ENCODE data around the gene DCAF11. TPM values are rescaled to one million over a fixed set of nuclear protein-coding genes. Genes with fewer than 3 reads are reported as not detected.

DCAF11 gene
- total RNA-seq, 1 donor from 2014 or later: 64.9 TPM

DNA sequence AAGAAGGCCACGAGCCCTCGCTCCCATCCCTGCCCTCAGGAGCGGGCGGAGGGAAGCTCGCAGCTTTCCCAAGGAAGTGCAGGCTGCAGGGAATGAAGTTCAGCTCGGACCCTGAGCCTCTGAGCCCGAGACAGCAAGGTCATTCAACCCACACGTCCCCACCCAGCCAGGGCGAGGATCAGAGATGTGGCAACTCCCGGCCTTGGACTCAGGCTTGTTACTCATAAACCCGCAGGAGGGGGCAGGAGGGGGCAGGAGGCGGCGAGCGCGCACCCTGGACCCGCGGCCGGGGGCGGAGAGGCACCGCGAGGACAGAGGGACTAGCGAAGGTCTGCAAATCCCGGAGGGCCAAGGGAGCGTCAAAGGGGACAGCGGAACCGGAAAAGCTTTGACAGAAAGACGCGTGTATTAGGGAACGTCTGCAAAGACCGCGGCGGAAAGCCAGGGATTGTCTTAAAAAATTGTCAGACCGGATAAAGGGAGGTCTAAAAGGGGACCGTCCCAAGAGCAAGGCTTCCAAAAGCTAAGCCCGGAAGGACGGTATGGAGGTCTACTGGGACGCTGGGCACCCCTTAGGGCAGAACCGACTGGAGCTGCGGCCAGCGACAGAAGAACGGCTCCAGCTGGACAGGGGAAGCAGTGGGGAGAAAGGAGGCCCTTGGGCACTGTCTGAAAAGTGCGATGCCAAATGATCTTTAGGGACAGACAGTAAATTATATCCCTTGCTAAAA lies 611 bp upstream of the DCAF11 start:
- Histone ChIP-seq H3K27me3 (ENCODE audit: low read depth) (no peaks in the 10 kb centered on the region), H3K4me3 (peak overlapping the region; percentile 77), H3K27ac (peak overlapping the region; percentile 97), H3K4me1 (peaks cover 34% of the 10 kb centered on the region), H3K36me3 (peaks cover 25% of the 10 kb centered on the region), H3K9me3 (no peaks in the 10 kb centered on the region)
- intact Hi-C loops (cut with DNase I): no loop called here
- TF ChIP-seq, protein P1, sequence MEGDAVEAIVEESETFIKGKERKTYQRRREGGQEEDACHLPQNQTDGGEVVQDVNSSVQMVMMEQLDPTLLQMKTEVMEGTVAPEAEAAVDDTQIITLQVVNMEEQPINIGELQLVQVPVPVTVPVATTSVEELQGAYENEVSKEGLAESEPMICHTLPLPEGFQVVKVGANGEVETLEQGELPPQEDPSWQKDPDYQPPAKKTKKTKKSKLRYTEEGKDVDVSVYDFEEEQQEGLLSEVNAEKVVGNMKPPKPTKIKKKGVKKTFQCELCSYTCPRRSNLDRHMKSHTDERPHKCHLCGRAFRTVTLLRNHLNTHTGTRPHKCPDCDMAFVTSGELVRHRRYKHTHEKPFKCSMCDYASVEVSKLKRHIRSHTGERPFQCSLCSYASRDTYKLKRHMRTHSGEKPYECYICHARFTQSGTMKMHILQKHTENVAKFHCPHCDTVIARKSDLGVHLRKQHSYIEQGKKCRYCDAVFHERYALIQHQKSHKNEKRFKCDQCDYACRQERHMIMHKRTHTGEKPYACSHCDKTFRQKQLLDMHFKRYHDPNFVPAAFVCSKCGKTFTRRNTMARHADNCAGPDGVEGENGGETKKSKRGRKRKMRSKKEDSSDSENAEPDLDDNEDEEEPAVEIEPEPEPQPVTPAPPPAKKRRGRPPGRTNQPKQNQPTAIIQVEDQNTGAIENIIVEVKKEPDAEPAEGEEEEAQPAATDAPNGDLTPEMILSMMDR (IDR thresholded peaks at IDR 0.05): no peak
- peak; percentile 67 to 72 for ATAC-seq
- DNase-seq: peak; percentile 91

DNA sequence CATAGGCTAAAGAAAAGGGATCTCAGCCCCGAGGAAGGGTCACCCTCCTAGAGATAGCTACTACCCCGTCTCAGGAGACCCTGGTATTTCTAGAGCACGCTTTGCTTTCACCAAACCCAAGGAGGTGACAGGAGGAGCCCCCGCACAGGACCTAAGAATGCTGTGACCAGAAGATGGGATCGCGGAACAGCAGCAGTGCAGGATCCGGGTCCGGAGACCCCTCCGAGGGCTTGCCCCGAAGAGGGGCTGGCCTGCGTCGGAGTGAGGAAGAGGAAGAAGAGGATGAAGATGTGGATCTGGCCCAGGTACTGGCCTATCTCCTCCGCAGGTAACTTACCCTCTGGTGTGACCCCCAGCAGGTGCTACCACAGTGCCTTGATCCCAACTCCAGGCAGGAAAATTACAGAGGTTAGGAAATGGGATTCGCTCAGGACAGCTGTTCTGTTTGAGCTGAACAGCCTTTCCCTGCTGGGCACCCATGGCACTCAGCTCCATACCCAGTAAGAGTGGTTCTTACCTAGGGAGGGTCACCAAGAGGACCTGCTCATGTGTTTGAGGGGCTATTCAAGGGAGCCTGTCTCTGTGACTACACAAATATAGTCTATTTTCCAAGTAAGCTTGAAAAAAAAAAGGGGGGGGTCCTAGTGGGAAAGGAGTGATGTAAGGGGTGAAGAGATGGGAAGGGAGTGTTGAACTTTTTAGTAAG lies 998 bp downstream of the DCAF11 start:
- Histone ChIP-seq H3K4me1 (peaks cover 25% of the 10 kb centered on the region), H3K36me3 (peaks cover 41% of the 10 kb centered on the region), H3K27ac (peak overlapping the region; percentile 97), H3K9me3 (no peaks in the 10 kb centered on the region), H3K4me3 (peak overlapping the region; percentile 77), H3K27me3 (ENCODE audit: low read depth) (no peaks in the 10 kb centered on the region)
- TF ChIP-seq, protein P1 (IDR thresholded peaks at IDR 0.05): no peak
- intact Hi-C loops (cut with DNase I): no loop called here
- no peak for DNase-seq
- ATAC-seq: no peak

DNA sequence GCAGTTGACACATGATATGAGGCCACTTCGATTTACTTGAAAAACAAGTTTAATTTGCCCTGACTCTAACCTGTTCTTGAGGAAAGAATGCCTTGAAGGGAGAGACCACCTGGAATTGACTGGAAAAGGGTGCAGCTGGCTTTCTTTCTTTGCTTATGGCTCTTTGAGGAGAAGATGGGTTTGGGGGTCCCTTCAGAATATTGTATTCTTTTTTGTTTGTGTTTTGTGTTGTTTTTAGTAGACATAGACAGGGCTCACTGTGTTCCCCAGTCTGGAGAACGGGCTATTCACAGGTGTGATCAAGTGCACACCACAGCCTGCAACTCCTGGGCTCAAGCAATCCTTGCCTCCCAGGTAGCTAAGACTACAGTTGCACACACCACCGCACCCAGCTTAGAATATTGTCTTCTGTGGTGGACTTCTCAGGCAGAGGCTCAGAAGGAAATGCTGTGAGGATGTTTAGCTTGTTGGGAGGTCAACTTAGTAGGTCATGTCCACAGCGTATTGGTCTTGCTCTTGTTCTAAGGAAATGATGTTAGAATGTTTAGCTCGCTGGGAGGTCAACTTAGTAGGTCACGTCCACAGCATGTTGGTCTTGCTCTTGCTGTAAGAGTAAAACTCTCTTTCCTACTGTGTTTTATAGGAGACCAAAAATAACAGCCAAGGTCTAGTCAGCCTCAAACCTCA lies 1.7 kb downstream of the DCAF11 start:
- Histone ChIP-seq H3K4me1 (peaks cover 23% of the 10 kb centered on the region), H3K9me3 (no peaks in the 10 kb centered on the region), H3K27me3 (ENCODE audit: low read depth) (no peaks in the 10 kb centered on the region), H3K4me3 (peak overlapping the region; percentile 77), H3K27ac (no peak overlapping the region), H3K36me3 (peaks cover 48% of the 10 kb centered on the region)
- TF ChIP-seq, protein P1 (IDR thresholded peaks at IDR 0.05): no peak
- intact Hi-C loops (cut with DNase I): no loop called here
- no peak for DNase-seq
- no peak for ATAC-seq

DNA sequence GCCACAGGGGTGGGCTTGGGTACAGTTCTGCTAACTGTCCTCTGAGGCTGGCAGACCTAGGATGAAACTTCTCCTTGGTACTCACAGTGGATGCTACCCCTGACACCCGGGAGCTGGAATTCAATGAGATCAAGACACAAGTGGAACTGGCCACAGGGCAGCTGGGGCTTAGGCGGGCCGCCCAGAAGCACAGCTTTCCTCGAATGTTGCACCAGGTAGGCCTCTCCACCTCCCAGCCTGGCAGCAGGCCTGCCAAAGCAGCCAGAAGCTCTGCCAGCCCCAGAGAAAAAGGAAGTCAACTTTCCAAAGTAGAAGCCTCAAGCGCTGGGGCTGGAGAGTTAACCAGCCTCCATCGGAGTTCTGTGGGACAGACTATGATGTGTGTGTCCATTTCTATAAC lies 2.6 kb downstream of the DCAF11 start:
- peaks cover 23% of the 10 kb centered on the region for H3K4me1 ChIP-seq
- H3K9me3 ChIP-seq: no peaks in the 10 kb centered on the region
- H3K4me3 ChIP-seq: no peak overlapping the region
- TF ChIP-seq, protein P1 (IDR thresholded peaks at IDR 0.05): no peak
- peaks cover 57% of the 10 kb centered on the region for H3K36me3 ChIP-seq
- no peaks in the 10 kb centered on the region for H3K27me3 ChIP-seq (ENCODE audit: low read depth)
- no peak for ATAC-seq
- H3K27ac ChIP-seq: no peak overlapping the region
- intact Hi-C loops (cut with DNase I): no loop called here
- DNase-seq: no peak

GRCh38 chr14:24119691-24120090 lies 5.1 kb downstream of the DCAF11 start:
- DNase-seq: no peak
- Histone ChIP-seq H3K27ac (no peak overlapping the region), H3K27me3 (ENCODE audit: low read depth) (no peaks in the 10 kb centered on the region), H3K36me3 (peaks cover 82% of the 10 kb centered on the region), H3K4me3 (no peak overlapping the region), H3K4me1 (peaks cover 20% of the 10 kb centered on the region), H3K9me3 (no peaks in the 10 kb centered on the region)
- TF ChIP-seq, protein P1 (IDR thresholded peaks at IDR 0.05): no peak
- intact Hi-C loops (cut with DNase I): no loop called here
- ATAC-seq: no peak
